ENCODE measurements around the gene TSEN54. TPM values are rescaled to one million over a fixed set of nuclear protein-coding genes. Genes with fewer than 3 reads are reported as not detected.

The TSEN54 gene
- total RNA-seq, 1 experiment from 2014 or later, result 87.3 TPM

DNA sequence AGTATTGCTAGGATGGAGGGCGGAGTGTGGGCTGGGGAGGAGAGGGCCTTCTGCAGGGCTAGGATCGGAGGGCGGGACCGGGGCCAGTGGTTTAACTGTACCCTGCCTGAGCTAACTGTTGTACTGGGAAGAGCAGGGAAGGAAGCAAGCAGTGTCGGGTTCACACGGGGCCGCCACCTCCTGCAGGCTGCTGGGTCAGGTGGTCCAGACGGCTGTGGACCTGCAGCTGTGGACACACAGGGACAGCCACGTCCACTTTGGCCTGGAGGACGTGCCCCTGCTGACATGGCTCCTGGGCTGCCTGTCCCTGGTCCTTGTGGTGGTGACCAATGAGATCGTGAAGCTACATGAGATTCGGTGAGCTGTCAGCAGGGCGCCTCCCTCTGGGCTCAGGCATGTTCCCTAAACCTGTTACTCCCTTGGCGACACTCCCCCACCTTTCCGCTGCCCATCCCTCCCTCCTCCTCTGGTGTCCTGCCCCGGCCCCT, 17.6 kb upstream of the TSEN54 start:
- ChIA-PET CTCF (no interaction called here), POLR2A (interaction anchor here (0.7 kb wide), 1 partner anchor 14 kb away, joined by 3 read pairs; no protein-coding TSS in a partner anchor), RAD21 (ENCODE audit: low non-redundant PET in 1 of 2, low total read pairs in 2 of 2, uncharacterized antibody in 2 of 2, unreplicated experiment in 2 of 2) (no interaction called here)
- BruUV-seq (replicated peaks), result no TSS peak
- Histone ChIP-seq H3K4me3 (replicated peaks in 1 of 2; ENCODE audit: low read depth in 1 of 2, low read length in 2 of 2) (no peak overlapping the region), H3K9ac (ENCODE audit: low read length) (no peak overlapping the region), H3K9me3 (ENCODE audit: control insufficient read depth in 1 of 2, insufficient read depth in 1 of 2, low read depth in 1 of 2, low read length in 2 of 2) (no peaks in the 10 kb centered on the region), H3K4me1 (ENCODE audit: control insufficient read depth in 1 of 2, insufficient read depth in 2 of 2, low read length in 2 of 2) (no peaks in the 10 kb centered on the region), H3K27ac (ENCODE audit: low read depth, low read length) (no peak overlapping the region), H4K20me1 (ENCODE audit: insufficient read depth) (no peaks in the 10 kb centered on the region), H2AFZ (ENCODE audit: low read depth, low read length, poor library complexity, severe bottlenecking) (no peak overlapping the region), H3K79me2 (ENCODE audit: insufficient read depth, low read length) (no peaks in the 10 kb centered on the region), H3K9me2 (ENCODE audit: insufficient read depth) (no peaks in the 10 kb centered on the region), H3K27me3 (ENCODE audit: insufficient read depth, low read length) (no peaks in the 10 kb centered on the region), H3K36me3 (ENCODE audit: control insufficient read depth in 1 of 2, insufficient read depth in 2 of 2, low read length in 2 of 2) (peaks cover 13 to 17% of the 10 kb centered on the region in 2 experiments; a peak in 2 of 4 replicates), H3K4me2 (ENCODE audit: low read length) (no peak overlapping the region)
- DNase-seq (ENCODE audit: low read depth, low spot score) (no peak), ATAC-seq (peak; percentile 59)
- intact Hi-C loops (cut with micrococcal nuclease), result no loop called here
- TF ChIP-seq ZFX (IDR thresholded peaks at IDR 0.05) (no peak), CEBPB (IDR thresholded peaks at IDR 0.05; ENCODE audit: low read depth) (no peak), POLR2AphosphoS5 (IDR thresholded peaks at IDR 0.05; ENCODE audit: low read depth, low read length) (no peak), RAD21 (IDR thresholded peaks at IDR 0.05; ENCODE audit: low read depth) (no peak), EZH2 (IDR thresholded peaks at IDR 0.05) (no peak), CBX3 (IDR thresholded peaks at IDR 0.05; ENCODE audit: low read depth) (no peak)
- TF ChIP-seq, protein P1, sequence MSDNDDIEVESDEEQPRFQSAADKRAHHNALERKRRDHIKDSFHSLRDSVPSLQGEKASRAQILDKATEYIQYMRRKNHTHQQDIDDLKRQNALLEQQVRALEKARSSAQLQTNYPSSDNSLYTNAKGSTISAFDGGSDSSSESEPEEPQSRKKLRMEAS (IDR thresholded peaks at IDR 0.05), result no peak
- TF ChIP-seq, protein P2, sequence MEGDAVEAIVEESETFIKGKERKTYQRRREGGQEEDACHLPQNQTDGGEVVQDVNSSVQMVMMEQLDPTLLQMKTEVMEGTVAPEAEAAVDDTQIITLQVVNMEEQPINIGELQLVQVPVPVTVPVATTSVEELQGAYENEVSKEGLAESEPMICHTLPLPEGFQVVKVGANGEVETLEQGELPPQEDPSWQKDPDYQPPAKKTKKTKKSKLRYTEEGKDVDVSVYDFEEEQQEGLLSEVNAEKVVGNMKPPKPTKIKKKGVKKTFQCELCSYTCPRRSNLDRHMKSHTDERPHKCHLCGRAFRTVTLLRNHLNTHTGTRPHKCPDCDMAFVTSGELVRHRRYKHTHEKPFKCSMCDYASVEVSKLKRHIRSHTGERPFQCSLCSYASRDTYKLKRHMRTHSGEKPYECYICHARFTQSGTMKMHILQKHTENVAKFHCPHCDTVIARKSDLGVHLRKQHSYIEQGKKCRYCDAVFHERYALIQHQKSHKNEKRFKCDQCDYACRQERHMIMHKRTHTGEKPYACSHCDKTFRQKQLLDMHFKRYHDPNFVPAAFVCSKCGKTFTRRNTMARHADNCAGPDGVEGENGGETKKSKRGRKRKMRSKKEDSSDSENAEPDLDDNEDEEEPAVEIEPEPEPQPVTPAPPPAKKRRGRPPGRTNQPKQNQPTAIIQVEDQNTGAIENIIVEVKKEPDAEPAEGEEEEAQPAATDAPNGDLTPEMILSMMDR (IDR thresholded peaks at IDR 0.05 in 2 of 3, conservative IDR thresholded peaks at IDR 0.05 in 1 of 3; ENCODE audit: borderline replicate concordance in 1 of 3, insufficient read depth in 1 of 3, low read depth in 2 of 3, low read length in 2 of 3), result no peak
- TF ChIP-seq, protein P3, sequence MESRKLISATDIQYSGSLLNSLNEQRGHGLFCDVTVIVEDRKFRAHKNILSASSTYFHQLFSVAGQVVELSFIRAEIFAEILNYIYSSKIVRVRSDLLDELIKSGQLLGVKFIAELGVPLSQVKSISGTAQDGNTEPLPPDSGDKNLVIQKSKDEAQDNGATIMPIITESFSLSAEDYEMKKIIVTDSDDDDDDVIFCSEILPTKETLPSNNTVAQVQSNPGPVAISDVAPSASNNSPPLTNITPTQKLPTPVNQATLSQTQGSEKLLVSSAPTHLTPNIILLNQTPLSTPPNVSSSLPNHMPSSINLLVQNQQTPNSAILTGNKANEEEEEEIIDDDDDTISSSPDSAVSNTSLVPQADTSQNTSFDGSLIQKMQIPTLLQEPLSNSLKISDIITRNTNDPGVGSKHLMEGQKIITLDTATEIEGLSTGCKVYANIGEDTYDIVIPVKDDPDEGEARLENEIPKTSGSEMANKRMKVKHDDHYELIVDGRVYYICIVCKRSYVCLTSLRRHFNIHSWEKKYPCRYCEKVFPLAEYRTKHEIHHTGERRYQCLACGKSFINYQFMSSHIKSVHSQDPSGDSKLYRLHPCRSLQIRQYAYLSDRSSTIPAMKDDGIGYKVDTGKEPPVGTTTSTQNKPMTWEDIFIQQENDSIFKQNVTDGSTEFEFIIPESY (IDR thresholded peaks at IDR 0.05; ENCODE audit: extremely low read depth, insufficient replicate concordance, low read length), result no peak
